HG02973 (cell line): ENCODE measurements around the gene SORCS3.

Experiments
- ATAC-seq: cut with Tn5 transposase; IDR thresholded peaks from one replicate; pipeline ENCODE4 v1.9.1; 2021; ENCODE audit warnings: moderate library complexity; ENCODE audit not compliant: unreplicated experiment

SORCS3 gene

DNA sequence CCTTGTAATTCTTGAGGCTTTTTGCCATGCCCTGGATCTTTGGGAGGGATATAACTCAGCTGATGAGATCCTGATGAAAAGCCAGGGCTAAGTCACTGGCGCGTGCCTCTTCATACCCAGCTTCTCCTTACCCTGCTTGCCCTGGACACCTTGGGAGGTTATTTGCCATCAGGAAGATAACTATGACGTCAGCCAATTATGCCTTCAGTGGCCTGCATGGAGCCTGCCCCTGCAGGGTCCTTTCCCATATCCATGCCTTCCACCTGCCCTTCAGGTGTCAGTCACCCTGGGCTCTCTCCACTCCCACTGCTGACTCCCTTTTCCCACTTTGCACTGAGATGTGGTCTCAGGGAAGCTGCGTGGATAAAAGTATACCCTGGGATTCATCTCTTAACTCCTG is 520.1 kb downstream of the SORCS3 start:
- no peak for ATAC-seq

DNA sequence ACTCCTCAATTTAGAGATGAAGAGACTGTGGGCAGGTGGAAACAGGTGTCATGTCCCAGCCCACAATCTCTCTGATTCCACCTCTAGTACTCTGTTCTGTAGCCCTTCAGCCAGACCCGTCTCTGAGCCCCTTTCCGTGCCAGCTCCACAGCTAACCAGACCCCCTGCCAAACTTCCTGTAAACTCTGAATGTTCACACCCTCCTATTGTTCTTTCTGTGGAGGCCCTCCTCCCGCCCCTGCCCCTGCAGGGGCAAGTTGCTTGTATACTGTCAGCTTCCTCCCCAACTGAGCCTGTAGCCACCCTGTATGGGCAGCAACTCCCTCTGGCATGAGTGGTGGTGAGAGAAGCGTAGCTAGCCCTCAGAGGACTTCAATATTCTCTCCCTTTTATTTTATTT is 520.7 kb downstream of the SORCS3 start:
- no peak for ATAC-seq

DNA sequence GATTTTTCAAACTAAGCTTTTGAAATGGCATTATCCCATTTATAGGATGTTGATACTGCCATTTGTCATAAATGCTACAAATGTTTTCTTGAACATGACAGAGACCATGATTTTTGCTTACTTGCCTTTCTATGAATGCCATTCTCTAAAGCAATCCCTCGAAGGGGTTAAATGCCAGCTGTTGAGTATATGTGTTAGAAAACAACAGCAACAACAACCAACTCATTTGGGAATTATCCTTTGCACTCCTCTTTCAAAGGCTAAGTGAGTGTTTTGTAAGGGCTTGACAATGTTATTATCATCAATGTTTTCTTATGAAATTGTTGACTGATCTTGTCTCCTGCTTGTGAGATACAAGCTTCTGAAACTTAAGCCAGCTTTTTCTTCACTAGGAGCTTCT is 529.4 kb downstream of the SORCS3 start:
- ATAC-seq = no peak

- ATAC-seq = no peak
These were observed 530.9 kb downstream of the SORCS3 start for GRCh38 chr10:105171945-105172344.

DNA sequence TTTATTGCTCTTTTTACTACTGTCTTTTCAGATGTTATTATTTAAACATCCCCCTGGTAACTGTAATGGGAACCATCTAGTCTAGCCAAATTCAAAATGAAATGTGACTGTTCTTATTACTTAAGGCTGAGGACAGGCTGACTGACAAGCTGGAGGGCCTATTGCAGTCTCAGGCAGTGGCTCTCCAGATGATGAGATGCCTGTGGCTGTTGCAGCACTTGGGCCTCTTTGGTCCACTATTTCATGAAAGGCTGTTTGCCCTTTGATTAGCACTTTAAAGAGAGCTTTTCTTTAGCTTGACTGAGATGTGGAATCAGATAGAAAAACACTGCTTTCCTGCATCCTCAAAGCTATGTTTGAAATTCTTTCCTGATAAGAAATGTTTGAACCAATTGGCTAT is 540.5 kb downstream of the SORCS3 start:
- no peak for ATAC-seq

DNA sequence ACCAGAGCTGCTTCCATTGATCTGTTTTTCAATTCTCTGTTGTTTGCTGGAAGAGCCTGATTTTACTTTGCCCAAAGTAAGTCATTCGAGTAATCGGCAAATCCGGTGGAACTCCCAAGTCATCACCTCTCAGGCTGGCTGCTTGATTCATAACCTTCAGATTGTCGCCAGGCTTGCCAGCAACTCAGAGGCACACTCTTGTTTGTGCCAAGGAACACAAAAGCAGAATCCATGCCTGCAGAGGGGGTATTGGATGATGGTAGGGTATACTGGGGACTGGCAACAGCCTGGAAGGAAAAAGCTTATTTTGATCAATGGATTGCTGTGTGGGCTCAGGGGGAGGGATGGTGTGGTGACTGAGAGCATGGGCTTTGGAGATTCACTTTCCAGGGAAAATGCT is 542.4 kb downstream of the SORCS3 start:
- ATAC-seq = no peak

DNA sequence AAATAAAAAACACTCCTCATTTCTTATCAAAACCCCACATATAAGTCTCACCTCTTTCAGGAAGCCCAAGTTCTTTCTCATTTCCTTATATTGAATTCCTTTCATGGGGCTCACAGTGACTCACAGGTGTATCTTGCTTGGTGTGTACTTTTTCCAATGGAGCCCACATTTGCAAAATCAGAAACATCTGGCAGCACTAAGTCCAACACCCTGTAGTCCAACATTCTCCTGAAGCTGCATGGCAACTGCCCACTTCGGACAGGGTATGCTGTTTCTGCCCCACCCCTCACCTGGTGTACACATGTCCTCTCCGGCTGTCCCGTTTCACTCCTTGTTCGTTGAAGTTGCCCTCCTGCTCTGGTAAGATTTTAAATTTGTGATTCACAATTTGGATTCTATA is 544.1 kb downstream of the SORCS3 start:
- no peak for ATAC-seq

DNA sequence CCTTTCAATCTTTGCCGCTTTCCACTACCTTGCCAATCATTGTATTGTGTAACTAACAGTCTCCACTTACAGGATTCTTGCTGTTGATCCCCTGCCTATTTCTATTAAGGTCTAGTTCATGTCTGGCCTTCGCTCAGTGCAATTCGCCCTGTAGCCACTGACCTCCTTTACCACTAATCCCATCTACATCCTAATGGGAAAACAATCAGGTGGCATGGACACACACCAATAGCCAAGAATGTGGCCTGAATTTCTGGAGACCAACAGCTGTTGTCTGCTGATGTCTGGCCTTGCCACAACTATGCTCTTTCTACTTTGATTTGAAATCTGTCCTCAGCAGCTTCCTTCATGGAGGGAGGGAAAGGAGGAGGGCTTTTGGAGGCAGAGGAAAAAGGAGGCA is 546.2 kb downstream of the SORCS3 start:
- no peak for ATAC-seq

- no peak for ATAC-seq
These were observed 547.8 kb downstream of the SORCS3 start for GRCh38 chr10:105188737-105189462.

DNA sequence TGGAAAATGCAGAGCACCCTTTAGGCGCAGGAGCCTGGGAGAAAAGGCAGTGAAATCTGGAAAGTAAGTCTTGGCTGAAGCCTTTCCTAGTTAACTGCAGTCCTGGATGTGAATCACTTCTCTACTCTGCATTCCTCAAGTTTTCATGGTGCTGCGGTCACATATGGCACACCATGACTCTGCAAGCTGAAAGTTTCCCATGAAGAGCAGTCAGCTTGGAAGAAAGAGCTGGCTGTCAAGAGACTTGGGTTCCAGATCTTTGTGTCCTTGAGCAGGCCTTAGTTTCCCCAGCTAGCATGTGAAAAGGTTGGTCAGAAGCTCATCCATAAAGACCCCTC is 548.3 kb downstream of the SORCS3 start:
- ATAC-seq = no peak

DNA sequence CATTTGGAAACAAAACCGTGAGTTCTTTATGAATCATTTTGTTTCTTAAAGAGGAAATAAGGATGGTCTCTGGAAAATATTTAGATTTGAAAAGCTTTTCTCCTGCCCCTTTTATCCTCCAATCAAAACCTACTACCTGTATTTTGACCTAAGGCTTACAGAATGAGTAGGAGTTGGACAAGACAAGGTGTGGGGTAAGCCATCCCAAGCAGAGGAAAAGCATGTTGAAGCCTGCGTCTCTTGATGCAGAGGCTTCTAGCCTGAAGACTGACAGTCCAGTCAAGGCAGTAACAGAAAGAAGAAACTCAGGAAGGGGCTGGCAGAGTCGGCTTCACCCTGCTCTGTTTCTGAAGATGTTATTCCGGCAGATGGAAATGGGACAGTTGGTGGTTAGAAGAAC is 551.1 kb downstream of the SORCS3 start:
- no peak for ATAC-seq

GRCh38 chr10:105192861-105193260 is 551.8 kb downstream of the SORCS3 start:
- ATAC-seq = no peak

- no peak for ATAC-seq
These were observed 554.7 kb downstream of the SORCS3 start for GRCh38 chr10:105195831-105196230.

DNA sequence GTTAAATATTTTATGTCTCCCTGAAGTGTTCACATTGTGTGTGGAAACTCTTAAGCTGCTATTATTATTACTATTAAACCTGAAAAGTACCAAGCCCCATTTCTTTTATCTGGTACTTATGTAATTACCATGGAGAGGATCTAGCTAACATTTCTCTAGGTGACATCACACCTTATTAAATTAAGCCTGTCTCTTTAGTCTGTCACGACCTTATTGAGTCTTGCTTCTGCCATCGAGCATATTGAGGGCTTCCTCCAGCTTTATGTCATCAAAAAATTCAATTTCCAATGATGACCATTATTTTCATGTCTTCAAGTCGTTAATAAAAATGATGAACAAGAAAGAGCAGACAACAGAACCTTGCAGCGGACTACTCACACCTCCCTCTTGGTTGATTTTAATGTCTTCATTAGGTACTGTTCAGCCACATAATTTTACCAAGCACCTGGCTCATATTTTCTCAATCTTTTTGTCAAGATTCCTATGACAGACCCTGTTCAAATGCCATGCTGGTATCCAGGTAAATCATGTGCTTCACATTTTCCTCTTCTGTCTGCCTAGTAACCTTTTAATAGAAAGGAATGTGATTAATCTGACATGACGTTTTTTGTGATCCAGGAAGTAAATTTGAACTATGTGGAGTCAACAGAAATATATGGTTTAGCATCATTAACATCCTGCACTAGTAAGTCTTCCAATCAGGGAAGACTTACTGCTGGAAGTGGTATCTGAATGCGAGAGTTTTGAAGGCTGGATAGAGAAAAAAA is 556.7 kb downstream of the SORCS3 start:
- no peak for ATAC-seq

- no peak for ATAC-seq
These were observed 565.5 kb downstream of the SORCS3 start for GRCh38 chr10:105206616-105207015.

- ATAC-seq = no peak
These were observed 566.4 kb downstream of the SORCS3 start for GRCh38 chr10:105207476-105207995.

GRCh38 chr10:105210546-105210945 is 569.5 kb downstream of the SORCS3 start:
- ATAC-seq = no peak

DNA sequence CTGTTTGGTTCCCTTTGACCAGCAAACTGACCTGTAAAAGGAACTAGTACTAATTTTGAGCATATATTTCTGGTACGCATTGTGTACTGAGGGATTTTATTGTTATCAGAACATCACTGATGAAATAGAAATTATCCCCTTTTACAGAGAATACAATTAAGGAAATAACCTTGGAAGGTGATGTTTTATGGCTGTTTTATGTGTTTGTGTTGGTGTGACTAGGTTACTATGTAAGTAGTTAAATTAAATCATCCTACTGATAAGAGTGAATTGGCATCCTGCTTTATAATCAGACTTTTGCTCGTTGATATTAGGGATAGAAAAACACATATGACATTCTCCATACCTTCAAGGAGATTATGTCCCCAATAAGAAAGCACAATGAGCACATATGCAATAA is 596.6 kb downstream of the SORCS3 start:
- no peak for ATAC-seq

GRCh38 chr10:105239311-105240219 is 598.5 kb downstream of the SORCS3 start:
- ATAC-seq = no peak

GRCh38 chr10:105241254-105241653 is 600.2 kb downstream of the SORCS3 start:
- ATAC-seq = no peak

DNA sequence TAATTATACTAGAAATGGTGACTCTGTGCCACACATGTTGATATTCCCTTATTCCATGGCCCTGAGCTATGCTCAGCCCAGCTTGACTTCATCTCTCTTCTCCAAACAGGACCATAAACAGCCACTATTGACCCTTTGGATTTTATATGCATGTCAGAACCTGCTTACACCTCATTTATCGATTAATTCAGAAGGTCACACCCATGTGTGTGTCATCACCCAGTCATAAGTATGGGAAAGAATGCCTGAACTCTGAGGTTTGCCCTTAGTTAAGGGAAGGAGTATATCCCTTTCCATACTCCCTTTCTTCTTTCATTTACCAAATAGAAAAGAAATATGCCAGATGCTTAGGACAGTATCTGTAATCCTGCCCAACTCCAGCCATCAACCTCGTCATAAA is 602.3 kb downstream of the SORCS3 start:
- no peak for ATAC-seq
